HUDEP-2 (cell line): ENCODE results near the gene PACSIN1.

Experiments used
- DNase-seq, 76 experiments: peaks; one replicate each; lab custom pipeline; 2025; ENCODE audit not compliant: unreplicated experiment in 76 of 76; lab: John Stamatoyannopoulos, UW

Gene PACSIN1

GRCh38 chr6:34465531-34466241 lies at the start of gene PACSIN1:
Gene PACSIN1 (plus strand): TSS chr6:34466076. CDS start chr6:34526306, 60,230 bp downstream.
- DNase-seq = peak in 15 of 76 experiments; percentile 11 to 39 (median 19)

- no peak for DNase-seq
Observed at GRCh38 chr6:34416877-34417371, 49.0 kb upstream of the PACSIN1 start.

GRCh38 chr6:34418367-34418766 lies 47.5 kb upstream of the PACSIN1 start:
- DNase-seq = no peak

GRCh38 chr6:34423254-34423653 lies 42.6 kb upstream of the PACSIN1 start:
- DNase-seq = no peak

- DNase-seq = peak in 1 of 76 experiments; percentile 39
Observed at GRCh38 chr6:34424200-34425131, 41.4 kb upstream of the PACSIN1 start.

- peak in 5 of 76 experiments; percentile 19 to 56 (median 43) for DNase-seq
Observed at GRCh38 chr6:34425132-34425497, 40.8 kb upstream of the PACSIN1 start.

- DNase-seq = peak in 75 of 76 experiments; percentile 66 to 98 (median 93)
Observed at GRCh38 chr6:34425498-34426410, 40.1 kb upstream of the PACSIN1 start, which contains the start of gene RPS10. Gene RPS10 (minus strand): TSS chr6:34426069. CDS start chr6:34425221, 848 bp downstream.

- DNase-seq = no peak
Observed at GRCh38 chr6:34435916-34436315, 30.0 kb upstream of the PACSIN1 start.

GRCh38 chr6:34436803-34437643 lies 28.9 kb upstream of the PACSIN1 start:
- DNase-seq = no peak

- DNase-seq = no peak
Observed at GRCh38 chr6:34437644-34437970, 28.3 kb upstream of the PACSIN1 start.

- DNase-seq = no peak
Observed at GRCh38 chr6:34438705-34439104, 27.2 kb upstream of the PACSIN1 start.

- DNase-seq = no peak
Observed at GRCh38 chr6:34439442-34439841, 26.4 kb upstream of the PACSIN1 start.

GRCh38 chr6:34441526-34441925 lies 24.4 kb upstream of the PACSIN1 start:
- DNase-seq = no peak

GRCh38 chr6:34445313-34445860 lies 20.5 kb upstream of the PACSIN1 start:
- no peak for DNase-seq

- no peak for DNase-seq
Observed at GRCh38 chr6:34447386-34447785, 18.5 kb upstream of the PACSIN1 start.

- peak in 12 of 76 experiments; percentile 11 to 42 (median 21) for DNase-seq
Observed at GRCh38 chr6:34447910-34448309, 18.0 kb upstream of the PACSIN1 start.

GRCh38 chr6:34451192-34451591 lies 14.7 kb upstream of the PACSIN1 start:
- DNase-seq = no peak

GRCh38 chr6:34455831-34456230 lies 10.0 kb upstream of the PACSIN1 start:
- DNase-seq = no peak

GRCh38 chr6:34457382-34457741 lies 8.5 kb upstream of the PACSIN1 start:
- DNase-seq = peak in 23 of 76 experiments; percentile 11 to 54 (median 29)
